Myocyte (in vitro differentiated cells): ENCODE data around the gene PABPN1L. TPM values are rescaled to one million over a fixed set of nuclear protein-coding genes. Genes with fewer than 3 reads are reported as not detected.
"Not testable (repeated sequence)": the region's sequence is repeated elsewhere in the genome, so short reads cannot be mapped to it uniquely, and the experiment has no call there.

Experiments used
- DNase-seq: peaks from one replicate; pipeline ENCODE4 v3.0.0-alpha.2; 2012; ENCODE audit warnings: low read depth
- total RNA-seq: library from RNA; depleted of rRNA; stranded (reverse); fragments of >200 nt; gene quantifications from 2 replicates; pipeline ENCODE4 v1.2.3, GENCODE V29; 2014

The PABPN1L gene
- total RNA-seq, 1 donor from 2014 or later, result 0.11 TPM

- no peak for DNase-seq
Observed at GRCh38 chr16:88901718-88902337, 35.4 kb upstream of the PABPN1L start.

- no peak for DNase-seq
Observed at GRCh38 chr16:88900662-88901052, 34.2 kb upstream of the PABPN1L start.

- no peak for DNase-seq
Observed at GRCh38 chr16:88899901-88900661, 33.6 kb upstream of the PABPN1L start.

DNA sequence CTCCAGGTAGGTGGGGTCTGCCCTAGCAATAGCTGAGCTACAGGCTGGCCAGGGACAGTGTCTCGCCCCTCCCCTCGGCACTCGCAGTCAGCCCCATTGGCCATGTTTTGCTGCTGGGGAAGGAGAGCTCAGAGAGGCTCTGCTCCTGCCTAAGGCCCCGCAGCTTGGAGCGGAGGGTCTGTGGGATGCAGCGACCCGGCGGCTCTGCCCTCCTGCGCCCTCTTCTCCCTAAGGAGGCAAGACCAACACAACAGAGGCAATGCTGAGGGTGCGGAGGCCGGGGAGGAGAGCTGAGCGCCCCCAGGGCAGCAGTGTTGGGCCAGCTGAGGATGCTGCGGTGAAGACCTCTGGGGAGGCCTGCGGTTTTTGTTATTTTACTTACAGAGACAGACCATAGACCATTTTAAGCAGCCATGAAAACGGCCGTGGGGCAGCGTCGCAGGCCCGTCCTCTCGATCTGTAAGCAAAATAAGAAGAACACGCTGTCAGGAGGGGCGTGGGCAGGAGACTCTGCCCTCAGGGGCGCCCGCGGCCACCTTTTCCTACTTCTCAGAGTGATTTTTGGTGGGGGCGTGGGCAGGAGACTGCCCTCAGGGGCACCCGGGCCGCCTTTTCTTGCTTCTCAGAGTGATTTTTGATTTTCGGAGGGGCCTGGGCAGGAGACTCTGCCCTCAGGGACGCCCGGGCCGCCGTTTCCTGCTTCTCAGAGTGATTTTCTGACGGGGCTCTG is 31.4 kb upstream of the PABPN1L start:
- no peak for DNase-seq

- peak; percentile 72 for DNase-seq
Observed at GRCh38 chr16:88896238-88897070, 30.0 kb upstream of the PABPN1L start.

- DNase-seq, result no peak
Observed at GRCh38 chr16:88895335-88895734, 28.9 kb upstream of the PABPN1L start.

GRCh38 chr16:88894681-88895300 is 28.3 kb upstream of the PABPN1L start:
- DNase-seq, result no peak

DNA sequence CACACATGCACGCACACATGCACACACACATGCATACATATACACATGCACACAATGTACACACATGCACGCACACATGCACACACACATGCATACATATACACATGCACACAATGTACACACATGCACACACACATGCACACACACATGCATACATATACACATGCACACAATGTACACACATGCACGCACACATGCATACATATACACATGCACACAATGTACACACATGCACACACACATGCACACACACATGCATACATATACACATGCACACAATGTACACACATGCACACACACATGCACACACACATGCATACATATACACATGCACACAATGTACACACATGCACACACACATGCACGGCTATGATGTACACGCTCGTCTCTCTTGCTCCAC is 27.8 kb upstream of the PABPN1L start:
- DNase-seq, result not testable (repeated sequence)

- DNase-seq, result peak; percentile 80
Observed at GRCh38 chr16:88893127-88893968, 26.9 kb upstream of the PABPN1L start.

GRCh38 chr16:88892065-88892464 is 25.6 kb upstream of the PABPN1L start:
- no peak for DNase-seq

DNA sequence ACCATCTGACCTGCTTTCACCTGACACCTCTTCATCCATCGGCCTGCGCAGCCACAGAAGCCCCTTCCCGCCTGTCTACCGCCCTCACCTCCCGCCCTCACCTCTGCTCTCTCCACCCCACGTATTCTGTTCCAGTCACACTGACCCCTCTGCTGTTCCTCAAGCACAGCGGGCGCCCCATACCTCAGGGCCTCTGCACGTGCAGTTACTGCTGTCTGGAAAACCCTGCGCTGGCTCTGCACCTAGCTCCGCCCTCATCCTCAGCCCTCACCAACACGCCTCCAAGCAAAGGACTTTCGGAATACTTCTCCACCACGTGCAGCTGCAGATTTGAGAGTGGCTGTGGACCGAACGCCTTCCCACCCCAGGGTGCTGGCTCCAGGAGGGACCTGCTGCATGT is 24.6 kb upstream of the PABPN1L start:
- no peak for DNase-seq

DNA sequence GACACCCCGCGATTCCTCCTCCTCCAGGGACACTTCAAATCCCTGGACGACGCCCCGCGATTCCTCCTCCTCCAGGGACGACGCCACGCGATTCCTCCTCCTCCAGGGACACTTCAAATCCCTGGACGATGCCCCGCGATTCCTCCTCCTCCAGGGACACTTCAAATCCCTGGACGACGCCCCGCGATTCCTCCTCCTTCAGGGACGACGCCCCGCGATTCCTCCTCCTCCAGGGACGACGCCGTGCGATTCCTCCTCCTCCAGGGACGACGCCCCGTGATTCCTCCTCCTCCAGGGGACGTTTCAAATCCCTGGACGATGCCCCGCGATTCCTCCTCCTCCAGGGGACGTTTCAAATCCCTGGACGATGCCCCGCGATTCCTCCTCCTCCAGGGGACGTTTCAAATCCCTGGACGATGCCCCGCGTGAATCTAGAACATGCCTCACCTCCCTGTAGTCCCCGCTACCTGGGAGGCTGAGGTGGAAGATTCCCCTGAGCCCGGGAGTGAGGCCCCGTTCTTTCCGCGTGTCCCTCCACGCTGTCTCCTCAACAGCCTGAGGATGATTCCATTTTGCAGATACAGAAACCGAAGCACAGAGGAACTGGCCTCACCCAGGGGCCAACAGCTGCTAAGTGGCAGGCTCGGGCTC is 23.4 kb upstream of the PABPN1L start:
- not testable (repeated sequence) for DNase-seq

DNA sequence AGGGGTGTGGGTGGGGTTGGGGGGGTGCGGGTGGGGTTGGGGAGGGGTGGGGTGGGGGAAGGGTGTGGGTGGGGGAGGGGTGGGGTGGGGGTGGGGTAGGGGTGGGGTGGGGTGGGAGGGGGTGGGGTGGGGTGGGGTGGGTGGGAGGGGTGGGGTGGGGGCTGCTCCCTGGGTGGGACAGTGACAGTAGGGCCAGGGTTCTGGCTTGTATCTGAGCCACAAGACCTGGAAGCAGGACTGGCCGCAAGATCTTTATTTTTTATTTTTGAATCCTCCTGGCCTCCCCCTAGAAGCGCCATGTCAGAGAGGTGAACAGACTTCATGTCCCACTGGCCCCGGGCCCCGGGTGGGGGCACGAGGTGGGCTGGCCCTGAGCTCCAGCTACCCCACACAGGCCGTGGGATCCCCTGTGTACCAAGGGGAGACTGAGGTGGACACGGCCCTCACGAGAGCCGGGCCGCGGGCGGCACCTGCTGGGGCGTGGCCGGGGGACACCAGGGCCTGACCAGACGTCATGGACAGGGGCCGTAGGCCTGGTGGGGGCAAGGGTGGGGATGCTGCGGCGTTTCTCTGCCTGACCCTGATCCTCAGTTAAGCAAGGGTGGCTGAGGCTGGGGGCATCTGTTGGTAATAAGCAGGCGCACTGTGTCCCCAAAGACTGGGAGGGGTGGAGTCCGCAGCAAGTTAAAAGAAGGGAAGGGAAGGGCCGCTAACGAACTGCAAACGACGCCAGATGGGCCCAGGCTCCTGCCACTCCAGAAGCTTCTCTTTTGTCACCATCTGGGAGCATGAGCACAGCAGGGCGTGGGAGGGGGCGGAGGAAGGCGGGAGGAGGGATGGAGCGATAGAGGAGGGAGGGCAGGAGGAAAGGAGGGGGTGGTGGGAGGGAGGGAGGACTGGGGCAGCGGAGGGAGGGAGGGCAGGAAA is 22.3 kb upstream of the PABPN1L start:
- DNase-seq, result no peak

DNA sequence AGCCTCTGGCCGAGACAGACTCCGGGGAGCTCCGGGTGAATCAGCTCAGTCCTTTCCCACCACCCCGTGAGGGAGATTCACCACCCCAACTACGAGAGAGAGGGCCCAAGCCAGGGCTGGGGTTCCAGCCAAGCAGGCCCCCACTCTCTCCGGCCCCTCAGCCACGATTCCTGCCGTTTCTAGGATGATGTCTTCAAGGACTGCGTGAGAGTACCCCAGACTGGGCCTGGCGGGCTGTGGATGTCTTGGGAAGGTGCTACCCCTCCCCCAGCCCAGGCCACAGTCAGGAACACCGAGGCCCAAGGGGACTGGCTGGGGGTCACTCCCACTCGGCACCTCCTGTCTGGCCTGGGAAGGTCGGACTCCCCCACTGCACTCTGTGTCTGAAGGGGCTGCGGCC is 21.6 kb upstream of the PABPN1L start:
- no peak for DNase-seq

DNA sequence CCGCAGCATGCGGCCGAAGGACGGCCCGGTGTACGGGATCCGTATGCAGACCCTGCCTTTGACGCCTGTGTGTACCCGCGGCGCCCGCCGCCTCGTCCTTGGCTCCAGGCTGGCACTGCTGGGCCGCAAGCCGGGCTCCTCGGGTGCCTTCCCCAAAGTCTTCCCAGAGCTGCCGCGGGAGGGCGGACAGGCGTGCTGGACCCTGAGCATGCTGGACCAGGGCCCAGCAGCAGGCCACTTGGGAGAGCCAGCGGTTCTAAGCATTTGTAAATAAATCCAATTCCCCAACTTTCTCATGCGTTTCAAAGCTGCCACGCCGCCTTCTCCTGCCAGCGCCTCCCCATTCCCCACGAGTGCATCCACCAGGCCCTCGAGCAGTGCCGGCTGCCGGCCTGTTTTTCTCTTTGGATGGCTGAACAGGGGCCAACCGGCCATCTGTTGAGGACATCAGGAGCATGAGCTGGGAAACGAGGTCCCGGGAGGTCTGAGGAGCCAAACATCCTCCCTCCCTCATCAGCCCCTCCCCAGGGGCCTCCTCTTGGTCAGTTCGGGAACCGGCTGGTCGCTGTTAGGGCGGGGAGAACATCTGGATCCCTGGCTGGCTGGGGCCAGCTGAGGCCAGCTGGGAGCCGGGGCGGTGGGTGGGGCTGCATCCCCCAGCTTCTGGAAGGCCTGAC is 20.5 kb upstream of the PABPN1L start:
- DNase-seq, result peak; percentile 71

GRCh38 chr16:88886420-88886844 is 20.0 kb upstream of the PABPN1L start:
- peak; percentile 52 for DNase-seq

DNA sequence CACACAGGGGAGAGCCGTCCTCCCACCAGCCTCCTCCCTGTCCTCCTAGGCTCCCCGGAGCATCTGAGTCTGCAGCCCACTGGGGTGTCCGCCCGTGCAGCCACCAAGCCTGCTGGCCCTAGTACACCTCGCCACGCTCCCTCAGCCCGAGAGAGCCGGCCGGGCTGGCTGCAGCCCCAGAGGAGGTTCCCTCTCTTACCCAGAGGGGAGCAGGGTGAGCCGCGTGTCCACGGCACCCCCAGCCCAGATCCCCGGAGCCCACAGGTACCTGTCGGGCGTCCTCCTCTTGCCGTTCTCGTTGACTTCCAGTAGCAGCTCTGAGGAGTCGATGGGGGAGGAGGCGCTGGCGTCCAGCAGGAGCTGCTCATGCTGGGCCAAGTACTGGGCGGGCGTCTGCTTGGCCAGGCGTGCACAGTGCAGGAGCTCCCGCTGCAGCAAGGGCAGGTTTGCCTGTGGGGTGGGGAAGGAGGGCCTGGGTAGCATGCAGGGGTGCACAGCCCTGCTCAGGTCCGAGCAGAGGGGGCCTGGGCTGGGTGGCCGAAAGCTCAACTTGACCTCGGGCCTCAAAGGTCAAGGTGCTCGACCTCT is 19.3 kb upstream of the PABPN1L start:
- DNase-seq, result no peak
